ENCODE measurements around the gene MGP. TPM values are rescaled to one million over a fixed set of nuclear protein-coding genes. Genes with fewer than 3 reads are reported as not detected.

MGP gene
- total and polyA plus RNA-seq, 2 of the 4 experiments (the other 2 are of a cell fraction): 1.4 to 2.7 TPM

GRCh38 chr12:14833952-14834351 lies 51.7 kb downstream of the MGP start:
- Histone ChIP-seq H3K23ac (ENCODE audit: low read depth, low read length) (no peak overlapping the region), H3K18ac (ENCODE audit: low read depth, low read length) (peak overlapping the region; percentile 31; the same call in 1 of the 2 replicates), H4K5ac (ENCODE audit: low read depth, low read length) (no peak overlapping the region), H3K4me3 (ENCODE audit: insufficient read depth, low read depth, low read length) (no peak overlapping the region), H2BK20ac (ENCODE audit: low read depth, low read length) (0 out of 2 replicates have a peak overlapping the region, but pooled peaks have one; percentile 11), H3K27ac (ENCODE audit: insufficient read depth, low read length) (no peak overlapping the region), H3K4me2 (ENCODE audit: low read depth, low read length) (peak overlapping the region; percentile 15; the same call in 1 of the 2 replicates), H3K4me1 (ENCODE audit: control insufficient read depth, insufficient read depth, low read length) (peaks cover 2% of the 10 kb centered on the region; the same call in 1 of the 2 replicates), H3K79me1 (ENCODE audit: low read depth in 1 of 2, low read length in 2 of 2) (no peaks in the 10 kb centered on the region), H3K36me3 (ENCODE audit: control insufficient read depth, insufficient read depth, low read length) (no peaks in the 10 kb centered on the region), H2BK15ac (ENCODE audit: low read depth, low read length) (peak overlapping the region; percentile 26; the same call in 1 of the 3 replicates), H3K56ac (ENCODE audit: extremely low read depth, insufficient read depth, low read length) (no peak overlapping the region), H2BK120ac (ENCODE audit: low read depth, low read length) (no peak overlapping the region), H2AFZ (replicated peaks; ENCODE audit: low read length, poor library complexity) (no peak overlapping the region), H4K20me1 (ENCODE audit: insufficient read depth, low read length) (peaks cover 4% of the 10 kb centered on the region), H3K9ac (ENCODE audit: low read depth, low read length) (no peak overlapping the region), H2AK5ac (ENCODE audit: low read depth, low read length) (no peak overlapping the region), H4K8ac (ENCODE audit: low read depth in 2 of 2, low read length in 2 of 2) (no peak overlapping the region), H3K4ac (ENCODE audit: low read depth, low read length) (no peak overlapping the region), H3K27me3 (ENCODE audit: control insufficient read depth, insufficient read depth, low read length) (no peaks in the 10 kb centered on the region), H4K91ac (ENCODE audit: insufficient read depth, low read depth, low read length) (no peak overlapping the region), H3K9me1 (ENCODE audit: insufficient read depth, low read length) (peaks cover 3% of the 10 kb centered on the region), H3K9me3 (ENCODE audit: control insufficient read depth, insufficient read depth, low read length) (no peaks in the 10 kb centered on the region), H2AK9ac (replicated peaks; ENCODE audit: low read depth, low read length, poor library complexity) (no peak overlapping the region), H2BK5ac (ENCODE audit: low read depth, low read length, poor library complexity, severe bottlenecking) (no peak overlapping the region), H3K14ac (replicated peaks; ENCODE audit: low read depth, low read length) (no peak overlapping the region)
- ChIA-PET POLR2A (ENCODE audit: unreplicated experiment) (no interaction called here), CTCF (no interaction called here)
- intact Hi-C loops (cut with micrococcal nuclease): no loop called here
- DNase-seq: peak; percentile 29
- in situ Hi-C loops (cut with MboI; ENCODE audit: low sequenced_read_pairs): no loop called here
- dilution Hi-C loops (cut with HindIII; ENCODE audit: low sequenced_read_pairs, unreplicated experiment): no loop called here
- WGBS, 2 experiments (ENCODE audit: extremely low coverage in 2 of 2, insufficient read length in 1 of 2): no CpG with 5 or more reads among the region's 1 CpG
- BruUV-seq (replicated peaks): no TSS peak
- TF ChIP-seq USF2 (IDR thresholded peaks at IDR 0.05; ENCODE audit: low read depth, low read length): no peak
- TF ChIP-seq FOS (IDR thresholded peaks at IDR 0.05; ENCODE audit: low read depth, low read length): peak; percentile 49
- ATAC-seq (ENCODE audit: low read depth): no peak

Measured in IMR-90 (cell line).